Anterior cingulate cortex (tissue), 58 donors: ENCODE data around the gene MMP14.
"Not testable (repeated sequence)": the region's sequence is repeated elsewhere in the genome, so short reads cannot be mapped to it uniquely, and the experiment has no call there.

Experiments used
- DNase-seq, 58 donors: peaks; one replicate each; lab custom pipeline; 2025; lab: John Stamatoyannopoulos, UW

The MMP14 gene

GRCh38 chr14:22839159-22839779, 2.9 kb downstream of the MMP14 start:
- no peak for DNase-seq

GRCh38 chr14:22841311-22841710, 4.9 kb downstream of the MMP14 start:
- DNase-seq = no peak

- no peak for DNase-seq
These were observed 5.4 kb downstream of the MMP14 start for GRCh38 chr14:22841769-22842168.

GRCh38 chr14:22842211-22843122, 6.1 kb downstream of the MMP14 start:
- no peak for DNase-seq

- DNase-seq = no peak
These were observed 6.9 kb downstream of the MMP14 start for GRCh38 chr14:22843123-22843925.

GRCh38 chr14:22844221-22845102, 8.1 kb downstream of the MMP14 start:
- no peak for DNase-seq

- no peak for DNase-seq
These were observed 8.7 kb downstream of the MMP14 start for GRCh38 chr14:22845103-22845394.

GRCh38 chr14:22845821-22846625, 9.6 kb downstream of the MMP14 start:
- no peak for DNase-seq

- no peak for DNase-seq
These were observed 10.5 kb downstream of the MMP14 start for GRCh38 chr14:22846811-22847307.

GRCh38 chr14:22847661-22848341, 11.4 kb downstream of the MMP14 start:
- DNase-seq = no peak

GRCh38 chr14:22848351-22849164, 12.2 kb downstream of the MMP14 start:
- DNase-seq = peak in 5 of 58 donors; percentile 17 to 53 (median 33)

GRCh38 chr14:22849212-22849819, 12.9 kb downstream of the MMP14 start:
- peak in 25 of 58 donors; percentile 9 to 77 (median 38) for DNase-seq

GRCh38 chr14:22850944-22851764, 14.8 kb downstream of the MMP14 start:
- DNase-seq = peak in 48 of 58 donors; percentile 16 to 85 (median 58)

GRCh38 chr14:22852178-22852577, 15.8 kb downstream of the MMP14 start:
- not testable (repeated sequence) for DNase-seq

- DNase-seq = no peak
These were observed 16.2 kb downstream of the MMP14 start for GRCh38 chr14:22852599-22852939.
